Testis (tissue), 2 donors: Measurements from ENCODE around the gene ZDHHC17.

ENCODE experiments used
- CTCF ChIP-seq, 3 experiments: fragments of 450-650 bp in 2 of 3; fragments of 200-600 bp in 1 of 3; sonication (generic) in 1 of 3; IDR thresholded peaks; one replicate each; pipeline ENCODE4 v1.5.1; 2016 to 2019; ENCODE audit warnings: antibody characterized with exemption in 3 of 3, mild to moderate bottlenecking in 2 of 3, moderate library complexity in 1 of 3
- POLR2A ChIP-seq: fragments of 450-650 bp; IDR thresholded peaks from one replicate; pipeline ENCODE4 v1.6.1; 2017; ENCODE audit warnings: antibody characterized with exemption, mild to moderate bottlenecking, moderate library complexity

GRCh38 chr12:76764856-76765255, 941 bp downstream of the ZDHHC17 start:
- no peak for TF ChIP-seq CTCF (IDR thresholded peaks at IDR 0.05)
- no peak for TF ChIP-seq POLR2A
